Measurements from ENCODE around the gene HNRNPF. TPM values are rescaled to one million over a fixed set of nuclear protein-coding genes. Genes with fewer than 3 reads are reported as not detected.

Gene HNRNPF
- total and polyA plus RNA-seq, 2 of the 8 experiments (the other 6 are each of a cell fraction or from before 2014, with no cell fraction given): 209 to 389 TPM

- no peaks in the 10 kb centered on the region for H3K27me3 ChIP-seq (replicated peaks in 1 of 4; ENCODE audit: control insufficient read depth in 3 of 4, extremely low read depth in 1 of 4, insufficient read depth in 3 of 4, low read length in 3 of 4)
- H3K23ac ChIP-seq (ENCODE audit: insufficient read length): no peak within 1 kb of the TSS
- ChIA-PET POLR2A (ENCODE audit: partially characterized antibody) (interaction anchor here (1.1 to 4.1 kb wide), 13 partner anchors 9 to 204 kb away, joined by 3 to 21 read pairs (median 5); no protein-coding TSS in a partner anchor), CTCF (ENCODE audit: partially characterized antibody) (interaction anchor here (0.5 to 1.4 kb wide), 5 partner anchors 16 to 46 kb away, joined by 3 to 4 read pairs (median 3); no protein-coding TSS in a partner anchor)
- H3K4me1 ChIP-seq (replicated peaks in 1 of 4; ENCODE audit: control insufficient read depth in 3 of 4, insufficient read depth in 4 of 4, low read length in 3 of 4): no peaks in the 10 kb centered on the region
- H2BK15ac ChIP-seq (ENCODE audit: low read length): peak within 1 kb of the TSS; percentile 10; the same call in 1 of the 2 replicates
- H2BK5ac ChIP-seq (ENCODE audit: low read depth, low read length): peak within 1 kb of the TSS; percentile 86
- H3K79me1 ChIP-seq (ENCODE audit: low read depth, low read length): no peaks in the 10 kb centered on the region
- no peaks in the 10 kb centered on the region for H3K9me3 ChIP-seq (ENCODE audit: insufficient read depth in 2 of 2, low read depth in 1 of 2, low read length in 1 of 2)
- no peak within 1 kb of the TSS for H3K14ac ChIP-seq (ENCODE audit: insufficient read length)
- H3K9ac ChIP-seq (replicated peaks in 1 of 4; ENCODE audit: extremely low read depth in 1 of 4, low read depth in 3 of 4, low read length in 3 of 4): peak within 1 kb of the TSS; percentile 77 to 95 (median 89)
- no peaks in the 10 kb centered on the region for H3K36me3 ChIP-seq (ENCODE audit: control insufficient read depth in 2 of 4, insufficient read depth in 4 of 4, low read length in 3 of 4)
- peak within 1 kb of the TSS; percentile 96 for H4K8ac ChIP-seq (ENCODE audit: extremely low read depth, insufficient read depth, low read length)
- H4K91ac ChIP-seq (replicated peaks; ENCODE audit: insufficient read length, low read length): peak within 1 kb of the TSS; percentile 85
- H3K4me3 ChIP-seq (ENCODE audit: extremely low read depth in 1 of 4, insufficient read depth in 2 of 4, low read depth in 3 of 4, low read length in 4 of 4): peak within 1 kb of the TSS; percentile 66 to 81 (median 79)
- H3K4ac ChIP-seq (replicated peaks; ENCODE audit: insufficient read length, low read depth, low read length): peak within 1 kb of the TSS; percentile 65
- H2AK5ac ChIP-seq (ENCODE audit: low read depth, low read length): no peak within 1 kb of the TSS
- 7% methylated on average over 60 of the region's 69 CpGs; no CpG with 5 or more reads in 1 of the 2 experiments for WGBS, 2 experiments (ENCODE audit: extremely low coverage in 1 of 2, insufficient coverage in 1 of 2, insufficient read length in 1 of 2, insufficient replicate concordance in 2 of 2, low coverage in 1 of 2, low lambda C conversion rate in 2 of 2, missing lambda C conversion rate in 1 of 2)
- H2BK12ac ChIP-seq (ENCODE audit: low read depth, low read length): no peak within 1 kb of the TSS
- no peak for FAIRE-seq
- peak; percentile 51 to 94 for DNase-seq (ENCODE audit: low read depth in 1 of 2, low spot score in 2 of 2)
- H2BK20ac ChIP-seq (ENCODE audit: low read length): no peak within 1 kb of the TSS
- peak within 1 kb of the TSS; percentile 96 for H3K27ac ChIP-seq (ENCODE audit: low read depth, low read length)
- H3K4me2 ChIP-seq (ENCODE audit: insufficient read depth in 1 of 2, low read depth in 2 of 2, low read length in 2 of 2): peak within 1 kb of the TSS; percentile 56 to 99
- no peaks in the 10 kb centered on the region for H3K79me2 ChIP-seq (ENCODE audit: control insufficient read depth in 1 of 2, insufficient read depth in 2 of 2, low read length in 2 of 2)
- H4K5ac ChIP-seq (ENCODE audit: insufficient read length, low read depth, low read length): peak within 1 kb of the TSS; percentile 99
- H3K23me2 ChIP-seq (ENCODE audit: low read depth, low read length): no peaks in the 10 kb centered on the region; the same call in 1 of the 2 replicates
- H4K20me1 ChIP-seq (replicated peaks in 1 of 2; ENCODE audit: control insufficient read depth in 1 of 2, insufficient read depth in 2 of 2, low read length in 2 of 2): no peaks in the 10 kb centered on the region
- peak within 1 kb of the TSS; percentile 72 for H2BK120ac ChIP-seq (replicated peaks; ENCODE audit: low read depth, low read length)
- H3K18ac ChIP-seq (ENCODE audit: extremely low read depth, low read length): peak within 1 kb of the TSS; percentile 26
- peak within 1 kb of the TSS; percentile 80 for H2AFZ ChIP-seq (ENCODE audit: low read length)
- H3K56ac ChIP-seq (replicated peaks; ENCODE audit: insufficient read length, low read depth, low read length): peak within 1 kb of the TSS; percentile 93
- TF ChIP-seq TAF1 (IDR thresholded peaks at IDR 0.05; ENCODE audit: low read depth, low read length) (peak; percentile 85), MAX (IDR thresholded peaks at IDR 0.05) (peak; percentile 73), RNF2 (IDR thresholded peaks at IDR 0.05; ENCODE audit: borderline replicate concordance, low read depth, low read length, missing control alignments, poor library complexity, severe bottlenecking) (no peak), GABPA (IDR thresholded peaks at IDR 0.05; ENCODE audit: borderline replicate concordance, insufficient read depth, low read length) (no peak), KDM1A (IDR thresholded peaks at IDR 0.05; ENCODE audit: borderline replicate concordance, low read length) (no peak), SUZ12 (IDR thresholded peaks at IDR 0.05; ENCODE audit: low read length) (no peak), SIN3A (conservative IDR thresholded peaks at IDR 0.05 in 1 of 2, IDR thresholded peaks at IDR 0.05 in 1 of 2; ENCODE audit: low read depth in 1 of 2, low read length in 2 of 2) (peak; percentile 19 to 76; a peak in 2 of 4 replicates), ATF2 (IDR thresholded peaks at IDR 0.05; ENCODE audit: low read length) (no peak)
Measured at GRCh38 chr10:43436291-43437140, 27.5 kb upstream of the HNRNPF start, which contains the start of gene ZNF487. Gene ZNF487 (plus strand): TSS chr10:43437111. CDS start chr10:43475814, 38,703 bp downstream.

Data from H1 (cell line).